Muscle layer of colon (tissue), 2 donors: ENCODE measurements around the gene FOXO3.
"Not testable (repeated sequence)": the region's sequence is repeated elsewhere in the genome, so short reads cannot be mapped to it uniquely, and the experiment has no call there.

ENCODE experiments used
- H3K27ac ChIP-seq: one replicate; pipeline ENCODE4 v1.7.0; 2013; ENCODE audit warnings: low read depth, mild to moderate bottlenecking, low read length, moderate library complexity
- H3K27me3 ChIP-seq, 2 donors: one replicate each; pipeline ENCODE4 v1.7.0; 2013; ENCODE audit warnings: low read length in 2 of 2, mild to moderate bottlenecking in 2 of 2; ENCODE audit not compliant: insufficient read depth in 2 of 2, control insufficient read depth in 1 of 2
- H3K36me3 ChIP-seq: one replicate; pipeline ENCODE4 v1.7.0; 2013; ENCODE audit warnings: mild to moderate bottlenecking, low read length; ENCODE audit not compliant: insufficient read depth
- H3K4me1 ChIP-seq: one replicate; pipeline ENCODE4 v1.7.0; 2013; ENCODE audit warnings: mild to moderate bottlenecking, low read length; ENCODE audit not compliant: insufficient read depth
- H3K4me3 ChIP-seq, 2 donors: one replicate each; pipeline ENCODE4 v1.7.0; 2013; ENCODE audit warnings: low read length in 2 of 2, low read depth in 1 of 2, mild to moderate bottlenecking in 1 of 2, moderate library complexity in 1 of 2
- H3K9ac ChIP-seq: one replicate; pipeline ENCODE4 v1.7.0; 2013; ENCODE audit warnings: low read length
- H3K9me3 ChIP-seq: one replicate; pipeline ENCODE4 v1.7.0; 2013; ENCODE audit warnings: mild to moderate bottlenecking, low read length
- donor health status: abdominal sarcoma.
- donor health status: Adenocarcinoma of cecum.

The FOXO3 gene

GRCh38 chr6:108560463-108561308 is at the start of gene FOXO3:
TSS of gene FOXO3 (plus strand) at chr6:108560917. CDS start at chr6:108561209, 292 bp downstream.
- Histone ChIP-seq H3K4me3 (peak within 1 kb of the TSS; percentile 94 to 98), H3K9ac (peak within 1 kb of the TSS; percentile 83), H3K27me3 (no peaks in the 10 kb centered on the region), H3K36me3 (no peaks in the 10 kb centered on the region), H3K27ac (peak within 1 kb of the TSS; percentile 100), H3K4me1 (peaks cover 32% of the 10 kb centered on the region), H3K9me3 (no peaks in the 10 kb centered on the region)

- no peaks in the 10 kb centered on the region for H3K36me3 ChIP-seq
- H3K27ac ChIP-seq = no peak overlapping the region
- H3K27me3 ChIP-seq = no peaks in the 10 kb centered on the region
- H3K4me1 ChIP-seq = no peaks in the 10 kb centered on the region
- no peak overlapping the region for H3K9ac ChIP-seq
- no peaks in the 10 kb centered on the region for H3K9me3 ChIP-seq
- no peak overlapping the region for H3K4me3 ChIP-seq
Measured at GRCh38 chr6:108518714-108519576, 41.8 kb upstream of the FOXO3 start.

GRCh38 chr6:108521616-108522107 is 39.1 kb upstream of the FOXO3 start:
- no peak overlapping the region for H3K9ac ChIP-seq
- H3K27me3 ChIP-seq = no peaks in the 10 kb centered on the region
- H3K36me3 ChIP-seq = no peaks in the 10 kb centered on the region
- no peaks in the 10 kb centered on the region for H3K9me3 ChIP-seq
- H3K27ac ChIP-seq = no peak overlapping the region
- H3K4me1 ChIP-seq = no peaks in the 10 kb centered on the region
- no peak overlapping the region for H3K4me3 ChIP-seq

- no peak overlapping the region for H3K4me3 ChIP-seq
- no peaks in the 10 kb centered on the region for H3K36me3 ChIP-seq
- no peak overlapping the region for H3K27ac ChIP-seq
- H3K27me3 ChIP-seq = no peaks in the 10 kb centered on the region
- no peaks in the 10 kb centered on the region for H3K9me3 ChIP-seq
- H3K4me1 ChIP-seq = no peaks in the 10 kb centered on the region
- H3K9ac ChIP-seq = no peak overlapping the region
Measured at GRCh38 chr6:108523697-108524096, 37.0 kb upstream of the FOXO3 start.

- H3K27me3 ChIP-seq = no peaks in the 10 kb centered on the region
- no peaks in the 10 kb centered on the region for H3K36me3 ChIP-seq
- H3K9ac ChIP-seq = no peak overlapping the region
- no peaks in the 10 kb centered on the region for H3K4me1 ChIP-seq
- H3K27ac ChIP-seq = no peak overlapping the region
- H3K4me3 ChIP-seq = no peak overlapping the region
- no peaks in the 10 kb centered on the region for H3K9me3 ChIP-seq
Measured at GRCh38 chr6:108524528-108525248, 36.0 kb upstream of the FOXO3 start.

- Histone ChIP-seq H3K9ac (no peak overlapping the region), H3K9me3 (no peaks in the 10 kb centered on the region), H3K27me3 (no peaks in the 10 kb centered on the region), H3K4me3 (no peak overlapping the region), H3K36me3 (no peaks in the 10 kb centered on the region), H3K27ac (no peak overlapping the region), H3K4me1 (no peaks in the 10 kb centered on the region)
Measured at GRCh38 chr6:108526739-108527174, 34.0 kb upstream of the FOXO3 start.

- Histone ChIP-seq H3K4me1 (no peaks in the 10 kb centered on the region), H3K9me3 (no peaks in the 10 kb centered on the region), H3K27ac (no peak overlapping the region), H3K27me3 (no peaks in the 10 kb centered on the region), H3K9ac (no peak overlapping the region), H3K4me3 (no peak overlapping the region), H3K36me3 (no peaks in the 10 kb centered on the region)
Measured at GRCh38 chr6:108528878-108529277, 31.8 kb upstream of the FOXO3 start.

GRCh38 chr6:108531332-108531731 is 29.4 kb upstream of the FOXO3 start:
- no peak overlapping the region for H3K4me3 ChIP-seq
- H3K9me3 ChIP-seq = no peaks in the 10 kb centered on the region
- H3K27ac ChIP-seq = no peak overlapping the region
- no peaks in the 10 kb centered on the region for H3K27me3 ChIP-seq
- H3K4me1 ChIP-seq = no peaks in the 10 kb centered on the region
- H3K9ac ChIP-seq = no peak overlapping the region
- H3K36me3 ChIP-seq = no peaks in the 10 kb centered on the region

GRCh38 chr6:108535114-108535742 is 25.5 kb upstream of the FOXO3 start:
- Histone ChIP-seq H3K36me3 (no peaks in the 10 kb centered on the region), H3K4me3 (no peak overlapping the region), H3K9me3 (no peaks in the 10 kb centered on the region), H3K27me3 (no peaks in the 10 kb centered on the region), H3K4me1 (no peaks in the 10 kb centered on the region), H3K27ac (no peak overlapping the region), H3K9ac (no peak overlapping the region)

GRCh38 chr6:108535920-108536535 is 24.7 kb upstream of the FOXO3 start:
- not testable (repeated sequence) for H3K36me3 ChIP-seq, H3K27ac ChIP-seq, H3K27me3 ChIP-seq, H3K4me1 ChIP-seq, H3K9me3 ChIP-seq, H3K4me3 ChIP-seq, H3K9ac ChIP-seq
